OCI-LY1 (cell line): Measurements from ENCODE around the gene MGRN1.

Experiments used
- H2AFZ ChIP-seq: fragments of 200-600 bp; sonication (generic), shearing (Covaris generic); 2 replicates; pipeline ENCODE4 v1.6.0; 2014; ENCODE audit warnings: antibody characterized with exemption, mild to moderate bottlenecking, low read length
- H3F3A ChIP-seq: fragments of 200-600 bp; sonication (generic), shearing (Covaris generic); 2 replicates; pipeline ENCODE4 v1.6.0; 2014; ENCODE audit warnings: mild to moderate bottlenecking, antibody characterized with exemption, low read length, moderate library complexity; ENCODE audit not compliant: insufficient read depth
- H3K27ac ChIP-seq: fragments of 200-600 bp; sonication (generic); 2 replicates; pipeline ENCODE4 v1.5.1; 2014; ENCODE audit warnings: low read length, mixed run types, mild to moderate bottlenecking, low read depth; ENCODE audit not compliant: poor library complexity, severe bottlenecking
- H3K27me3 ChIP-seq: fragments of 200-600 bp; sonication (generic); 2 replicates; pipeline ENCODE4 v1.6.0; 2014; ENCODE audit warnings: antibody characterized with exemption, mild to moderate bottlenecking, low read length, moderate library complexity; ENCODE audit not compliant: insufficient read depth
- H3K36me3 ChIP-seq: fragments of 200-600 bp; sonication (generic); 2 replicates; pipeline ENCODE4 v1.6.1; 2014; ENCODE audit warnings: mild to moderate bottlenecking, antibody characterized with exemption, low read length, moderate library complexity, mixed read lengths; ENCODE audit not compliant: insufficient read depth
- H3K4me1 ChIP-seq: fragments of 200-600 bp; sonication (generic); 2 replicates; pipeline ENCODE4 v1.5.1; 2014; ENCODE audit warnings: mild to moderate bottlenecking, low read length, moderate library complexity; ENCODE audit not compliant: insufficient read depth, severe bottlenecking
- H3K4me2 ChIP-seq: fragments of 200-600 bp; sonication (generic), shearing (Covaris generic); 2 replicates; pipeline ENCODE4 v1.6.1; 2014; ENCODE audit warnings: low read length
- H3K4me3 ChIP-seq: fragments of 200-600 bp; sonication (generic); 2 replicates; pipeline ENCODE4 v1.5.1; 2014; ENCODE audit warnings: low read length, low read depth, mild to moderate bottlenecking, mixed read lengths; ENCODE audit not compliant: poor library complexity, severe bottlenecking
- H3K79me2 ChIP-seq: fragments of 200-600 bp; shearing (Covaris generic); 2 replicates; pipeline ENCODE4 v1.6.1; 2016; ENCODE audit warnings: mixed run types, low read length, mixed read lengths; ENCODE audit not compliant: insufficient read depth
- H3K9ac ChIP-seq: fragments of 200-600 bp; sonication (generic), shearing (Covaris generic); 2 replicates; pipeline ENCODE4 v1.6.1; 2014; ENCODE audit warnings: mild to moderate bottlenecking, low read length, mixed read lengths
- H3K9me2 ChIP-seq: fragments of 200-600 bp; sonication (generic), shearing (Covaris generic); 2 replicates; pipeline ENCODE4 v1.6.1; 2014; ENCODE audit warnings: low read depth, mild to moderate bottlenecking, low read length, mixed read lengths
- H3K9me3 ChIP-seq: fragments of 200-600 bp; shearing (Covaris generic); 2 replicates; pipeline ENCODE4 v1.6.1; 2014; ENCODE audit warnings: low read length, mixed read lengths
- H4K20me1 ChIP-seq: fragments of 200-600 bp; sonication (generic), shearing (Covaris generic); 2 replicates; pipeline ENCODE4 v1.6.0; 2016; ENCODE audit warnings: mild to moderate bottlenecking, low read length; ENCODE audit not compliant: insufficient read depth
- EZH2 ChIP-seq: fragments of 200-600 bp; sonication (generic), shearing (Covaris generic); IDR thresholded peaks from 2 replicates; pipeline ENCODE4 v1.8.0; 2017; ENCODE audit warnings: borderline replicate concordance, mixed run types, mild to moderate bottlenecking, antibody characterized with exemption, low read length, moderate library complexity, mixed read lengths
- TF ChIP-seq, protein P1 (sequence below): fragments of 200-600 bp; sonication (generic), shearing (Covaris generic); IDR thresholded peaks from 2 replicates; pipeline ENCODE4 v1.5.1; 2017; ENCODE audit warnings: mild to moderate bottlenecking, antibody characterized with exemption, low read length, moderate library complexity, mixed read lengths

Gene MGRN1

DNA sequence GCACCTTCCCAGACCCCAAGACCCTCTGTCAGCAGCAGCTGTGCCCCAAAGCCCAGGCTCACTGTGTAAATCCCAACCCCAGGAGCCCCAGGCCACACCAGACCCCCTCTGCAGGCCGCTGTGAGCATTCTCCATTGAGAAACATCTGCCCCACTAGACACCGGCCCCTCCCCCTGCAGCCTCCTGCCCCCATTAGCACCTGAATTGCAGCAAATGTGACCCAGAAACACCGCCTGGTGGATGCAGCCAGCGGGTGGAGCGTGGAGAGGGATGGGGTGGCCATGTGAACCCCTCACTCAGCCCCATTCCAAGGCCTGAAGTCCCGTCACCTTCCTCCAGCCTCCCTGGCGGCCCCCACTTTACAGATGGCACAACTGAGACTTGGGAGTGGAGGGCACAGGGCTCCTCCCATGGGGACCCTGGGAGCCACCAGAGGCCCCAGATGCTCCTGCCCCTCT lies 12.1 kb upstream of the MGRN1 start:
- no peak overlapping the region; the same call in 1 of the 2 replicates for H3K9ac ChIP-seq
- H3K4me2 ChIP-seq, result peak overlapping the region; percentile 91
- no peak overlapping the region for H2AFZ ChIP-seq
- peaks cover 18% of the 10 kb centered on the region for H3K36me3 ChIP-seq
- no peak overlapping the region for H3K27ac ChIP-seq
- H3K79me2 ChIP-seq, result no peaks in the 10 kb centered on the region
- H4K20me1 ChIP-seq, result no peaks in the 10 kb centered on the region
- H3K4me1 ChIP-seq, result peaks cover 35% of the 10 kb centered on the region
- no peaks in the 10 kb centered on the region for H3K9me2 ChIP-seq
- no peaks in the 10 kb centered on the region for H3K27me3 ChIP-seq
- no peak overlapping the region for H3K4me3 ChIP-seq
- TF ChIP-seq, protein P1, sequence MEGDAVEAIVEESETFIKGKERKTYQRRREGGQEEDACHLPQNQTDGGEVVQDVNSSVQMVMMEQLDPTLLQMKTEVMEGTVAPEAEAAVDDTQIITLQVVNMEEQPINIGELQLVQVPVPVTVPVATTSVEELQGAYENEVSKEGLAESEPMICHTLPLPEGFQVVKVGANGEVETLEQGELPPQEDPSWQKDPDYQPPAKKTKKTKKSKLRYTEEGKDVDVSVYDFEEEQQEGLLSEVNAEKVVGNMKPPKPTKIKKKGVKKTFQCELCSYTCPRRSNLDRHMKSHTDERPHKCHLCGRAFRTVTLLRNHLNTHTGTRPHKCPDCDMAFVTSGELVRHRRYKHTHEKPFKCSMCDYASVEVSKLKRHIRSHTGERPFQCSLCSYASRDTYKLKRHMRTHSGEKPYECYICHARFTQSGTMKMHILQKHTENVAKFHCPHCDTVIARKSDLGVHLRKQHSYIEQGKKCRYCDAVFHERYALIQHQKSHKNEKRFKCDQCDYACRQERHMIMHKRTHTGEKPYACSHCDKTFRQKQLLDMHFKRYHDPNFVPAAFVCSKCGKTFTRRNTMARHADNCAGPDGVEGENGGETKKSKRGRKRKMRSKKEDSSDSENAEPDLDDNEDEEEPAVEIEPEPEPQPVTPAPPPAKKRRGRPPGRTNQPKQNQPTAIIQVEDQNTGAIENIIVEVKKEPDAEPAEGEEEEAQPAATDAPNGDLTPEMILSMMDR, result peak; percentile 28
- no peak for TF ChIP-seq EZH2
- no peaks in the 10 kb centered on the region for H3F3A ChIP-seq
- H3K9me3 ChIP-seq, result no peaks in the 10 kb centered on the region

- H3K9me3 ChIP-seq, result no peaks in the 10 kb centered on the region
- TF ChIP-seq, protein P1, result no peak
- no peak for TF ChIP-seq EZH2
- H4K20me1 ChIP-seq, result no peaks in the 10 kb centered on the region
- no peak overlapping the region for H2AFZ ChIP-seq
- peaks cover 39% of the 10 kb centered on the region for H3K4me1 ChIP-seq
- no peaks in the 10 kb centered on the region for H3K79me2 ChIP-seq
- no peaks in the 10 kb centered on the region for H3K27me3 ChIP-seq
- H3K36me3 ChIP-seq, result peaks cover 12% of the 10 kb centered on the region
- H3K9ac ChIP-seq, result peak overlapping the region; percentile 88; the same call in 1 of the 2 replicates
- H3K27ac ChIP-seq, result no peak overlapping the region
- H3K4me3 ChIP-seq, result peak overlapping the region; percentile 80
- no peaks in the 10 kb centered on the region for H3F3A ChIP-seq
- H3K9me2 ChIP-seq, result no peaks in the 10 kb centered on the region
- peak overlapping the region; percentile 91 for H3K4me2 ChIP-seq
Observed at GRCh38 chr16:4612977-4613635, 11.5 kb upstream of the MGRN1 start.

DNA sequence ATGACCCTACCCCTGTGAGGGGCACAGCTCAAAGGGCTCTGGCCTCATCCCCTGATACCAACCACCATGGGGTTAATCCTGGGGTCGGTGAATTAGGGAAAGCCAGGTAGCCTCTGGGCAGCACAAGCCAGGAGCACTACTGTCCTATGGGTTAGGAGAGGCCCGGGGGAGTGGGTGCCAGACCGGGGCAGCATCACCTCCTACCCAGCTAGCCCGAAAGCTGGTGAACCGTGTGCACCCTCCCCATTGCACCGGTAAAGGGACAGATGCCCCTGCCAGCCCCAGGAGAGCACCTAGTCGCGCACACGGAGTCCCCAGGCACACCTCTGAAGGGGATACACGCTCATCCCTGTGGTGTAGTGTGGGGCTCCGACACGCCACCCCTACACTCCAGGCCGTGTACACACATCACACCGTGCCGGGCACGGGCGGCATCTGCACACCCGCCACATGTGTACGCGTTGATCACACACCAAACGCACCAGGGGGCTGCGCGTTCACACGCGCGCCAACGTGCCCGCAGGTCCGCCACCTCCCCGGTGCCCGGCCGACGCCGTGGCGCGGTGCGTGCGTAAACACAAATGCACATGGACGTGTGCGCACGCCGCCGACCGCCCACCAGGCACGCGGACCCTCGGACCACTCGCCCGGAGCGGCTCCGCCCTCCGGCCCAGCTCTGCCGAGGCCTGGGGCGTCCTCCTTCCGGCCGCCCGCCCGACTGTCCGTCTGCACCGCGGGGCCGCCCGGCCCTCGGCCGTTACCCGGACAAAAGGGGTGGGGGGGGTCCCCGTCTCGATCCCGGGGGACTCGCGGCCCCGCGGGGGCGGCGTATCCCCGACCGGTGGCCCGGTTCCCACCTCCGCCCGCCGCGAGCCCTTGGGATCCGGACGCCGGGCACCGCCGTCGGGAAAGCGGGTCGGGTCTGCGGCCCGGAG lies 10.7 kb upstream of the MGRN1 start:
- TF ChIP-seq EZH2, result no peak
- TF ChIP-seq, protein P1, result no peak
- Histone ChIP-seq H3K9me2 (no peaks in the 10 kb centered on the region), H3K4me1 (peaks cover 46% of the 10 kb centered on the region), H3K27ac (no peak overlapping the region), H3K4me2 (peak overlapping the region; percentile 91), H4K20me1 (no peaks in the 10 kb centered on the region), H3F3A (no peaks in the 10 kb centered on the region), H3K36me3 (peaks cover 8% of the 10 kb centered on the region), H2AFZ (no peak overlapping the region), H3K9ac (peak overlapping the region; percentile 88), H3K4me3 (peak overlapping the region; percentile 80), H3K79me2 (no peaks in the 10 kb centered on the region), H3K9me3 (no peaks in the 10 kb centered on the region), H3K27me3 (no peaks in the 10 kb centered on the region)
